MCF 10A (cell line): ENCODE results near the gene PRKAR2B. TPM values are rescaled to one million over a fixed set of nuclear protein-coding genes. Genes with fewer than 3 reads are reported as not detected.

Source experiments
- BruUV-seq: library from RNA; stranded (reverse); fragments of 400-500 nt; replicated peaks from 2 replicates; lab custom pipeline; 2021; lab: Mats Ljungman, UMichigan
- CTCF ChIA-PET: fragments of 300-600 bp; sonication (Branson Sonifier 250); formaldehyde crosslinking; extraction: SDS; loops from one replicate; lab custom pipeline; 2021; ENCODE audit warnings: antibody characterized with exemption, inconsistent platforms; lab: Yijun Ruan, JAX
- POLR2A ChIA-PET: fragments of 300-600, 350-650 bp; sonication (Branson Sonifier 250); formaldehyde crosslinking; extraction: SDS; loops from one replicate; lab custom pipeline; 2020; ENCODE audit warnings: antibody characterized with exemption, inconsistent platforms; lab: Yijun Ruan, JAX
- DNase-seq: peaks from one replicate; pipeline ENCODE4 v3.0.0-alpha.2; 2018; ENCODE audit not compliant: unreplicated experiment
- H3K27ac Mint-ChIP-seq: one replicate; pipeline ENCODE4 v1.8.0; 2022; ENCODE audit warnings: mild to moderate bottlenecking, low read depth, mixed read lengths; ENCODE audit not compliant: unreplicated experiment
- H3K27me3 Mint-ChIP-seq: one replicate; pipeline ENCODE4 v1.8.0; 2022; ENCODE audit warnings: mixed read lengths; ENCODE audit not compliant: insufficient read depth, unreplicated experiment
- H3K36me3 Mint-ChIP-seq: one replicate; pipeline ENCODE4 v1.8.0; 2022; ENCODE audit warnings: mild to moderate bottlenecking, moderate library complexity, mixed read lengths; ENCODE audit not compliant: insufficient read depth, unreplicated experiment
- H3K4me1 Mint-ChIP-seq: one replicate; pipeline ENCODE4 v1.8.0; 2022; ENCODE audit warnings: mixed read lengths; ENCODE audit not compliant: insufficient read depth, unreplicated experiment
- H3K4me3 Mint-ChIP-seq: one replicate; pipeline ENCODE4 v1.8.0; 2022; ENCODE audit warnings: mild to moderate bottlenecking, moderate library complexity, mixed read lengths; ENCODE audit not compliant: unreplicated experiment
- H3K9me3 Mint-ChIP-seq: one replicate; pipeline ENCODE4 v1.8.0; 2022; ENCODE audit warnings: mixed read lengths; ENCODE audit not compliant: unreplicated experiment
- CTCF ChIP-seq: fragments of 200-600 bp; IDR thresholded peaks from one replicate; pipeline ENCODE4 v1.8.0; 2022; ENCODE audit warnings: antibody characterized with exemption, mild to moderate bottlenecking; ENCODE audit not compliant: unreplicated experiment
- intact Hi-C: fragments of 100-400 bp; cut with micrococcal nuclease; formaldehyde crosslinking; loops from 2 replicates; pipeline ENCODE4 v1.14.1; 2022
- total RNA-seq: library from RNA; stranded (reverse); gene quantifications from 2 replicates; pipeline ENCODE4 v1.2.3, GENCODE V29; 2022

PRKAR2B gene
- total RNA-seq, 1 experiment from 2014 or later = not detected

GRCh38 chr7:107209565-107209964 is 165.1 kb downstream of the PRKAR2B start:
- Mint-ChIP-seq H3K27me3 (no peaks in the 10 kb centered on the region), H3K36me3 (peaks cover 39% of the 10 kb centered on the region), H3K4me3 (no peak overlapping the region), H3K27ac (no peak overlapping the region), H3K4me1 (no peaks in the 10 kb centered on the region), H3K9me3 (no peaks in the 10 kb centered on the region)
- POLR2A ChIA-PET = interaction anchor here (1.2 kb wide), 1 partner anchor 9 kb away, joined by 3 read pairs; no protein-coding TSS in a partner anchor
- BruUV-seq = no TSS peak
- DNase-seq = no peak
- TF ChIP-seq CTCF = no peak
- CTCF ChIA-PET = interaction anchor here (0.6 to 1.6 kb wide), 3 partner anchors 15 to 183 kb away, joined by 3 to 5 read pairs (median 4); no protein-coding TSS in a partner anchor
- intact Hi-C loops = loop anchor here (10.0 kb wide), 1 partner anchor 255 kb away; no protein-coding TSS in a partner anchor

GRCh38 chr7:107210400-107210799 is 165.9 kb downstream of the PRKAR2B start:
- no peak overlapping the region for H3K4me3 Mint-ChIP-seq
- no peak for DNase-seq
- peaks cover 31% of the 10 kb centered on the region for H3K36me3 Mint-ChIP-seq
- no TSS peak for BruUV-seq
- no peaks in the 10 kb centered on the region for H3K9me3 Mint-ChIP-seq
- TF ChIP-seq CTCF = no peak
- CTCF ChIA-PET = no interaction called here
- no peaks in the 10 kb centered on the region for H3K4me1 Mint-ChIP-seq
- POLR2A ChIA-PET = no interaction called here
- intact Hi-C loops = no loop called here
- H3K27ac Mint-ChIP-seq = no peak overlapping the region
- no peaks in the 10 kb centered on the region for H3K27me3 Mint-ChIP-seq

Other genes with a start within 250 kb of the PRKAR2B start
- gene PIK3CG, start 179.4 kb upstream of the PRKAR2B start, total RNA-seq = not detected in 2 replicates
- gene HBP1, start 124.3 kb downstream of the PRKAR2B start, total RNA-seq = 30.2 and 37.0 TPM in 2 replicates